Bronchial epithelial cell (primary cell): ENCODE data around the gene ZBTB5. TPM values are rescaled to one million over a fixed set of nuclear protein-coding genes. Genes with fewer than 3 reads are reported as not detected.

Experiments
- DNase-seq: peaks from one replicate; pipeline ENCODE4 v3.0.0-alpha.2; 2010; ENCODE audit warnings: low read depth
- FAIRE-seq: peaks from 2 replicates; lab custom pipeline; 2011; peaks lifted over from hg19 to GRCh38; lab: Jason Lieb, UNC
- H3K27me3 ChIP-seq: 2 replicates; pipeline ENCODE4 v1.5.1; 2011; ENCODE audit warnings: low read length; ENCODE audit not compliant: control insufficient read depth, insufficient read depth
- H3K36me3 ChIP-seq: 2 replicates; pipeline ENCODE4 v1.5.1; 2011; ENCODE audit warnings: low read length; ENCODE audit not compliant: control insufficient read depth, insufficient read depth
- H3K4me3 ChIP-seq: 2 replicates; pipeline ENCODE4 v1.5.1; 2011; ENCODE audit warnings: mild to moderate bottlenecking, low read depth, low read length, control low read depth
- total RNA-seq: library from RNA; depleted of rRNA; stranded (reverse); fragments of >200 nt; gene quantifications from 2 replicates; pipeline ENCODE4 v1.2.1, GENCODE V29; 2014
- TF ChIP-seq, protein P1 (sequence below): IDR thresholded peaks from 2 replicates; pipeline ENCODE4 v1.5.1; 2011; ENCODE audit warnings: mild to moderate bottlenecking, moderate library complexity, low read length, control low read depth, inconsistent platforms; ENCODE audit not compliant: insufficient read depth, severe bottlenecking

ZBTB5 gene
- total RNA-seq, 1 donor from 2014 or later: 8.2 TPM

GRCh38 chr9:37501957-37502596, 36.8 kb upstream of the ZBTB5 start:
- DNase-seq: no peak

GRCh38 chr9:37499297-37499696, 34.0 kb upstream of the ZBTB5 start:
- no peak for FAIRE-seq
- TF ChIP-seq, protein P1, sequence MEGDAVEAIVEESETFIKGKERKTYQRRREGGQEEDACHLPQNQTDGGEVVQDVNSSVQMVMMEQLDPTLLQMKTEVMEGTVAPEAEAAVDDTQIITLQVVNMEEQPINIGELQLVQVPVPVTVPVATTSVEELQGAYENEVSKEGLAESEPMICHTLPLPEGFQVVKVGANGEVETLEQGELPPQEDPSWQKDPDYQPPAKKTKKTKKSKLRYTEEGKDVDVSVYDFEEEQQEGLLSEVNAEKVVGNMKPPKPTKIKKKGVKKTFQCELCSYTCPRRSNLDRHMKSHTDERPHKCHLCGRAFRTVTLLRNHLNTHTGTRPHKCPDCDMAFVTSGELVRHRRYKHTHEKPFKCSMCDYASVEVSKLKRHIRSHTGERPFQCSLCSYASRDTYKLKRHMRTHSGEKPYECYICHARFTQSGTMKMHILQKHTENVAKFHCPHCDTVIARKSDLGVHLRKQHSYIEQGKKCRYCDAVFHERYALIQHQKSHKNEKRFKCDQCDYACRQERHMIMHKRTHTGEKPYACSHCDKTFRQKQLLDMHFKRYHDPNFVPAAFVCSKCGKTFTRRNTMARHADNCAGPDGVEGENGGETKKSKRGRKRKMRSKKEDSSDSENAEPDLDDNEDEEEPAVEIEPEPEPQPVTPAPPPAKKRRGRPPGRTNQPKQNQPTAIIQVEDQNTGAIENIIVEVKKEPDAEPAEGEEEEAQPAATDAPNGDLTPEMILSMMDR: no peak
- Histone ChIP-seq H3K27me3 (no peaks in the 10 kb centered on the region), H3K4me3 (no peak overlapping the region), H3K36me3 (peaks cover 26% of the 10 kb centered on the region)
- no peak for DNase-seq

More at GRCh38 chr9:37501957-37502596, 36.8 kb upstream of the ZBTB5 start:
- no peaks in the 10 kb centered on the region for H3K27me3 ChIP-seq
- TF ChIP-seq, protein P1: no peak
- peaks cover 18% of the 10 kb centered on the region for H3K36me3 ChIP-seq
- no peak overlapping the region for H3K4me3 ChIP-seq
- FAIRE-seq: no peak

- H3K4me3 ChIP-seq: no peak overlapping the region
- no peak for FAIRE-seq
- no peak for DNase-seq
- H3K27me3 ChIP-seq: no peaks in the 10 kb centered on the region
- peaks cover 28% of the 10 kb centered on the region for H3K36me3 ChIP-seq
- TF ChIP-seq, protein P1: no peak
Measured at GRCh38 chr9:37498457-37498856, 33.2 kb upstream of the ZBTB5 start.

DNA sequence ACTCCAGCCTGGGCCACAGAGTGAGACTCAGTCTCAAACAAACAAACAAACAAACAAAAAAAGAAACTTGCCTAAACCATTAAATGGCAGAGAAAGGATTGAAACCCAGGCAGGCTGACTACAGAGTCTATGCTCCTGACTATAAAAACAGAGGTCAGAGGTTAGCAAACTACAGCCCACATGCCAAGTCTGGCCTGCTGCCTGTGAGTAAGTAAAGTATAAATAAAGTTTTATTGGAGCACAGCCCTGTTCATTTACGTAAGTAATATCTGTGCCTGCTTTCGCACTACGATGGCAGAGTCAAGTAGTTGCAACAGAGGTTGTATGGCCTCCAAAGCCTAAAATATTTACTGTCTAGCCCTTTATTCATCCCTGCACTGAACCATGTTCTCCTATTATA, 32.1 kb upstream of the ZBTB5 start:
- TF ChIP-seq, protein P1: no peak
- no peak for DNase-seq
- no peaks in the 10 kb centered on the region for H3K27me3 ChIP-seq
- H3K36me3 ChIP-seq: peaks cover 32% of the 10 kb centered on the region
- H3K4me3 ChIP-seq: no peak overlapping the region
- FAIRE-seq: no peak

- DNase-seq: no peak
- peaks cover 25% of the 10 kb centered on the region for H3K36me3 ChIP-seq
- no peaks in the 10 kb centered on the region for H3K27me3 ChIP-seq
- FAIRE-seq: no peak
- TF ChIP-seq, protein P1: no peak
- H3K4me3 ChIP-seq: no peak overlapping the region
Measured at GRCh38 chr9:37496020-37496419, 30.8 kb upstream of the ZBTB5 start.

DNA sequence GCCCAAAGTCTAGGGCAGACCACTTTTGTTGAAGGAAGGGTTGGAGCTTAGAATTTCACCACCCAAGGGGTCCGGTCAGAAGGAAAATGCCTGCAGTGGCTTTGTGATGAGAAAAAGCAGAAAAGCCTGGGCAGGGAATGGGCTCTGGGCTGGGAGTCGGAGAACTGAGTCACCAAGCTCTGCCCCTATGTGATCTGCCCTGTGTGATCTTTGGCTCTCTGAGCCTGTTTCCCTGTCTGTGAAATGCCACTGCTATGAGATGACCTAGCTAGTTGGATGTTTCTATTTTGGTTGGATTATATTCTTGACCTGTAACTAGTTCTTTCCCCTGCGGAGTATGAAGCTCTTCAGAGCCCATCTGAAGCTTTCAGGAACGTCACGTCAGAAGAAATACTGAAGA, 30.3 kb upstream of the ZBTB5 start:
- no peak for FAIRE-seq
- TF ChIP-seq, protein P1: no peak
- peaks cover 21% of the 10 kb centered on the region for H3K36me3 ChIP-seq

More for the DNA sequence above, 30.3 kb upstream of the ZBTB5 start:
- DNase-seq: no peak
- Histone ChIP-seq H3K27me3 (no peaks in the 10 kb centered on the region), H3K4me3 (no peak overlapping the region)
